D721Med (cell line): ENCODE results near the gene ZFAND3.
"Not testable (repeated sequence)": the region's sequence is repeated elsewhere in the genome, so short reads cannot be mapped to it uniquely, and the experiment has no call there.

ENCODE experiments used
- DNase-seq: peaks from one replicate; pipeline ENCODE4 v3.0.0; 2011; ENCODE audit warnings: low spot score; ENCODE audit not compliant: insufficient read length
- FAIRE-seq: peaks from 2 replicates; lab custom pipeline; 2011; peaks lifted over from hg19 to GRCh38; lab: Jason Lieb, UNC
- TF ChIP-seq, protein P1 (sequence below): IDR thresholded peaks from 2 replicates; pipeline ENCODE4 v1.5.1; 2012; ENCODE audit warnings: mild to moderate bottlenecking, control low read depth; ENCODE audit not compliant: insufficient read depth; ENCODE audit errors: missing control alignments

The ZFAND3 gene

GRCh38 chr6:37878150-37878710 lies 58.7 kb downstream of the ZFAND3 start:
- TF ChIP-seq, protein P1, sequence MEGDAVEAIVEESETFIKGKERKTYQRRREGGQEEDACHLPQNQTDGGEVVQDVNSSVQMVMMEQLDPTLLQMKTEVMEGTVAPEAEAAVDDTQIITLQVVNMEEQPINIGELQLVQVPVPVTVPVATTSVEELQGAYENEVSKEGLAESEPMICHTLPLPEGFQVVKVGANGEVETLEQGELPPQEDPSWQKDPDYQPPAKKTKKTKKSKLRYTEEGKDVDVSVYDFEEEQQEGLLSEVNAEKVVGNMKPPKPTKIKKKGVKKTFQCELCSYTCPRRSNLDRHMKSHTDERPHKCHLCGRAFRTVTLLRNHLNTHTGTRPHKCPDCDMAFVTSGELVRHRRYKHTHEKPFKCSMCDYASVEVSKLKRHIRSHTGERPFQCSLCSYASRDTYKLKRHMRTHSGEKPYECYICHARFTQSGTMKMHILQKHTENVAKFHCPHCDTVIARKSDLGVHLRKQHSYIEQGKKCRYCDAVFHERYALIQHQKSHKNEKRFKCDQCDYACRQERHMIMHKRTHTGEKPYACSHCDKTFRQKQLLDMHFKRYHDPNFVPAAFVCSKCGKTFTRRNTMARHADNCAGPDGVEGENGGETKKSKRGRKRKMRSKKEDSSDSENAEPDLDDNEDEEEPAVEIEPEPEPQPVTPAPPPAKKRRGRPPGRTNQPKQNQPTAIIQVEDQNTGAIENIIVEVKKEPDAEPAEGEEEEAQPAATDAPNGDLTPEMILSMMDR: no peak
- no peak for FAIRE-seq
- no peak for DNase-seq

GRCh38 chr6:37880602-37881001 lies 61.1 kb downstream of the ZFAND3 start:
- DNase-seq, FAIRE-seq: not testable (repeated sequence)

DNA sequence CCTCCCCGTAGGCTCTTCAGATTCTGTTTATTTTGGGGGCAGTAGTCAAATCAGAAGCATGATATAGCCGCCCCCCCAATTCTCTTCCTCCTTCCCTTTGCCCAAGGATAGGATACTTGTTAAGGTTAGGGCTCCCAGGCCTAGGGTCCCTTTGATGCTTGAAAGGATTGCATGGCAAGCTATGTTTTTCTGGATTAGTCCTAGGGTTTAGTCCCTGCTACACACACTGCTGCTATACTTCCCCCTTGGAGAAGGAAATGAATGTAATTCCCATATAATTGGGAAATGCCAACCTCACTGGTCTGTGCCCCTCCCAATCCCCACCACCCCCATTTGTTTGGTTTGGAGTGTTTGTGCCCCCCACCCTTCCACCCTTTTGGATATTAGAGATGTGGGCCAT lies 62.8 kb downstream of the ZFAND3 start:
- DNase-seq: no peak
- FAIRE-seq: no peak
- TF ChIP-seq, protein P1: no peak

- FAIRE-seq (no peak), DNase-seq (no peak)
- TF ChIP-seq, protein P1: no peak
Observed at GRCh38 chr6:37882724-37883413, 63.3 kb downstream of the ZFAND3 start.

- FAIRE-seq (no peak), DNase-seq (no peak)
- TF ChIP-seq, protein P1: no peak
Observed at GRCh38 chr6:37884548-37884947, 65.0 kb downstream of the ZFAND3 start.

DNA sequence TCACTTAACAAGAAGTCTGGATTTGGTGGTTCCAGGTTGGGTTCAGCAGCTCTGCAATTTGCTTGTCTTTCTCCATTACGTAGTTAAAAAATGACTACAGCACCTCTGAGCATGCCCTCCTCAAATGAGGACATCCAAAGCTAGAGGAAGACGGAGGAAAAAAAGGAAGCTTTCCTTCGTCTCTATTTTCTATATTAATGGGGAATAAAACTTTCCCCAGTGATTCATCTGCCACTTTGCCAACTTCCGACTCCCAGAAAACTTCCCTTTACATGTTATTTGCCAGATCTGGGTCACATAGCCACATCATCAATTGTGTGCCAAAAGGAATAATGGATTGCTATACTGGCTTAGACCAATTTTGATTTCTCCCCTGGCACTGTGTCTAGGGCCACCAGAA lies 69.5 kb downstream of the ZFAND3 start:
- DNase-seq (no peak), FAIRE-seq (no peak)
- TF ChIP-seq, protein P1: no peak

- no peak for DNase-seq
- FAIRE-seq: no peak
- TF ChIP-seq, protein P1: no peak
Observed at GRCh38 chr6:37889486-37889885, 70.0 kb downstream of the ZFAND3 start.
